CD4-positive, alpha-beta T cell (primary cell): ENCODE results near the gene CISTR. TPM values are rescaled to one million over a fixed set of nuclear protein-coding genes. Genes with fewer than 3 reads are reported as not detected.
A peak's percentile ranks its signal among the peaks of the same experiment; 100 is the strongest.

Experiments used
- ATAC-seq: fragments of 200-7000 bp; cut with Tn5 transposase; one replicate; pipeline ENCODE4 v1.10.0; 2022; ENCODE audit warnings: mild to moderate bottlenecking; ENCODE audit not compliant: poor library complexity
- CTCF ChIA-PET: fragments of 350-600 bp; sonication (Branson Sonifier 250); formaldehyde crosslinking; loops from one replicate; lab custom pipeline; 2021; ENCODE audit warnings: antibody characterized with exemption, inconsistent platforms; lab: Charles Lee
- POLR2A ChIA-PET: fragments of 350-600 bp; sonication (Branson Sonifier 250); formaldehyde crosslinking; loops from one replicate; lab custom pipeline; 2021; ENCODE audit warnings: antibody characterized with exemption, inconsistent platforms; lab: Charles Lee
- DNase-seq, 14 experiments: peaks; one replicate each; pipeline ENCODE4 v3.0.0-alpha.2; 2013 to 2020; ENCODE audit warnings: mixed read lengths in 2 of 14
- H3K27ac ChIP-seq, 2 donors: one replicate each; pipeline versions ENCODE4 v1.5.1 to v1.7.0; 2013; ENCODE audit warnings: low read length in 2 of 2, low read depth in 1 of 2, mild to moderate bottlenecking in 1 of 2
- H3K27me3 ChIP-seq, 2 experiments: 1 replicate in 1 of 2; 2 replicates in 1 of 2; pipeline versions ENCODE4 v1.6.1 to v1.7.0; 2013; ENCODE audit warnings: low read length in 2 of 2, control low read depth in 1 of 2, mild to moderate bottlenecking in 1 of 2, moderate library complexity in 1 of 2; ENCODE audit not compliant: insufficient read depth in 2 of 2, control insufficient read depth in 1 of 2
- H3K36me3 ChIP-seq: one replicate; pipeline ENCODE4 v1.6.1; 2013; ENCODE audit warnings: low read length, control low read depth; ENCODE audit not compliant: insufficient read depth
- H3K4me1 ChIP-seq: one replicate; pipeline ENCODE4 v1.6.1; 2013; ENCODE audit warnings: low read length, control low read depth; ENCODE audit not compliant: insufficient read depth
- H3K4me3 ChIP-seq: one replicate; pipeline ENCODE4 v1.5.1; 2013; ENCODE audit warnings: mild to moderate bottlenecking, low read length, moderate library complexity
- H3K9me3 ChIP-seq, 2 experiments: 1 replicate in 1 of 2; 2 replicates in 1 of 2; pipeline versions ENCODE4 v1.6.1 to v1.7.0; 2013; ENCODE audit warnings: low read length in 2 of 2, mild to moderate bottlenecking in 2 of 2, control low read depth in 1 of 2, moderate library complexity in 1 of 2; ENCODE audit not compliant: control insufficient read depth in 1 of 2, insufficient read depth in 1 of 2
- H3K27ac Mint-ChIP-seq: one replicate; pipeline ENCODE4 v1.8.0; 2020; ENCODE audit warnings: mixed read lengths
- H3K27me3 Mint-ChIP-seq: one replicate; pipeline ENCODE4 v1.8.0; 2021; ENCODE audit warnings: mixed read lengths
- H3K36me3 Mint-ChIP-seq: one replicate; pipeline ENCODE4 v1.8.0; 2021; ENCODE audit warnings: low read depth, mixed read lengths
- H3K4me1 Mint-ChIP-seq: one replicate; pipeline ENCODE4 v1.8.0; 2021; ENCODE audit warnings: low read depth, mixed read lengths
- H3K4me3 Mint-ChIP-seq: one replicate; pipeline ENCODE4 v1.8.0; 2020; ENCODE audit warnings: mild to moderate bottlenecking, mixed read lengths
- H3K9me3 Mint-ChIP-seq: one replicate; pipeline ENCODE4 v1.8.0; 2020; ENCODE audit warnings: mixed read lengths
- CTCF ChIP-seq: fragments of 200-600 bp; IDR thresholded peaks from one replicate; pipeline ENCODE4 v1.8.0; 2022; ENCODE audit warnings: antibody characterized with exemption, mild to moderate bottlenecking
- intact Hi-C, 2 experiments: fragments of 100-400 bp; cut with DNase I in 1 of 2; cut with micrococcal nuclease in 1 of 2; formaldehyde crosslinking; loops; one replicate each; pipeline versions ENCODE4 v1.15.1 to v1.9.0; 2023 to 2025; cut with DNase I, micrococcal nuclease
- total RNA-seq, 174 experiments: library from RNA in 2 of 174; stranded (reverse) in 2 of 174; gene quantifications; one replicate each; pipeline ENCODE4 v1.2.3 and lab custom pipeline; 2021 to 2026

The CISTR gene
- total RNA-seq, 2 experiments from 2014 or later: not detected

- Histone ChIP-seq H3K27me3 (peaks cover 34 to 48% of the 10 kb centered on the region in 2 experiments), H3K36me3 (no peaks in the 10 kb centered on the region), H3K4me3 (peak overlapping the region; percentile 52), H3K27ac (no peak overlapping the region), H3K4me1 (peaks cover 40% of the 10 kb centered on the region), H3K9me3 (no peaks in the 10 kb centered on the region)
- POLR2A ChIA-PET: interaction anchor here (0.9 kb wide), 1 partner anchor 23 kb away, joined by 3 read pairs; no protein-coding TSS in a partner anchor
- H3K27ac Mint-ChIP-seq: no peak overlapping the region
- intact Hi-C loops: no loop called here
- ATAC-seq: peak; percentile 21
- no peaks in the 10 kb centered on the region for H3K9me3 Mint-ChIP-seq
- no peaks in the 10 kb centered on the region for H3K36me3 Mint-ChIP-seq
- no peak overlapping the region for H3K4me3 Mint-ChIP-seq
- CTCF ChIA-PET: no interaction called here
- DNase-seq: peak in 5 of 14 experiments; percentile 7 to 59 (median 34)
- H3K4me1 Mint-ChIP-seq: peaks cover 7% of the 10 kb centered on the region
- H3K27me3 Mint-ChIP-seq: no peaks in the 10 kb centered on the region
- TF ChIP-seq CTCF: no peak
Measured at GRCh38 chr12:53750812-53751335, 905 bp downstream of the CISTR start.

DNA sequence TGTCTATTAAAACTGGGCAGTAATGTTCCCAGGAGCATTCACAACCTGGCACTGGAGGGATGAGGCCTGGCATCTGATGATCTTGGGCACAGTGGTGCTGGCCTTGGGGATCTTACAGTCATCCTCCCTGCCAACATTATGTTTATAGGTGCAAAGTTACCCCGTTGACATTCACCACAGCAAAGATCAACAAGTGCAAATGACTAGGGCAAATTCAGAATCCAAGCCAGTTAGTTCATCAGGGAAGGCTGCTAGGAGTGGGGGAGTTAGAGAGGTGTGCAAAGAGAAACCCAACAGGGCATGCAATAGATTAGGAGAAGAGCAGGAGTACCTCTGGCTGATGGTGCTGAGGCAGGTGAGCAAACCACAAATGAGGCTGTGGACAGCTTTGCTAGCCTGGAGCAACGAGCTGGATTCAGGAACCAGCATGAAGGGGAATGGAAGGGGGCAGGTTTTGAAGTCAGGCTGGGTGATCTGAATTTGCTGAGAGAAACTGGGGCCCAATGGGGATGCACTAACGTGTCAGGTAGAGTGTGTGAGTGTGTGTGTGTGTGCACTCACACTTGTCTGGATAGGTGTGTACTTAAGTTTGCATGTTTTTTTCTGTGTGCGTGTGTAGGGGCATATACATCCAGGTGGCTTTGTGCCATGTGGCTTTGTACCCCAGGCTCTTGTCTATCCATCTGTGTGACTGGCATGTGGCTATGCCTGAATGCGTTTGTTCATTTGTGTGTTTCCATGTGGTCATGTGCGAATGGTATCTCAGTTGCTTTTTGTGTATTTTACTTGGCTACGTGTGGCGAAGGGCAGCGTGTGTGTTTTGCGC lies 1.6 kb downstream of the CISTR start:
- Mint-ChIP-seq H3K36me3 (no peaks in the 10 kb centered on the region), H3K4me3 (no peak overlapping the region)
- no peak overlapping the region for H3K27ac ChIP-seq

More for the DNA sequence above, 1.6 kb downstream of the CISTR start:
- intact Hi-C loops: loop anchor here (5.0 kb wide), 3 partner anchors 123 to 442 kb away; partner anchors contain the start of gene ATF7 (in 1 of the 2)
- no peak for TF ChIP-seq CTCF
- H3K9me3 Mint-ChIP-seq: no peaks in the 10 kb centered on the region
- no peak for ATAC-seq
- DNase-seq: no peak
- Histone ChIP-seq H3K9me3 (no peaks in the 10 kb centered on the region), H3K4me3 (peak overlapping the region; percentile 52), H3K36me3 (no peaks in the 10 kb centered on the region), H3K4me1 (peaks cover 40% of the 10 kb centered on the region), H3K27me3 (peaks cover 40 to 55% of the 10 kb centered on the region in 2 experiments)
- no peaks in the 10 kb centered on the region for H3K27me3 Mint-ChIP-seq
- POLR2A ChIA-PET: interaction anchor here (0.9 kb wide), 1 partner anchor 22 kb away, joined by 3 read pairs; no protein-coding TSS in a partner anchor
- H3K4me1 Mint-ChIP-seq: peaks cover under 1% of the 10 kb centered on the region
- H3K27ac Mint-ChIP-seq: no peak overlapping the region
- CTCF ChIA-PET: no interaction called here
